COR-L47 (cell line): ENCODE results near the gene SHC1.

Source experiments
- DNase-seq: peaks from one replicate; lab custom pipeline; 2025; lab: John Stamatoyannopoulos, UW

The SHC1 gene

DNA sequence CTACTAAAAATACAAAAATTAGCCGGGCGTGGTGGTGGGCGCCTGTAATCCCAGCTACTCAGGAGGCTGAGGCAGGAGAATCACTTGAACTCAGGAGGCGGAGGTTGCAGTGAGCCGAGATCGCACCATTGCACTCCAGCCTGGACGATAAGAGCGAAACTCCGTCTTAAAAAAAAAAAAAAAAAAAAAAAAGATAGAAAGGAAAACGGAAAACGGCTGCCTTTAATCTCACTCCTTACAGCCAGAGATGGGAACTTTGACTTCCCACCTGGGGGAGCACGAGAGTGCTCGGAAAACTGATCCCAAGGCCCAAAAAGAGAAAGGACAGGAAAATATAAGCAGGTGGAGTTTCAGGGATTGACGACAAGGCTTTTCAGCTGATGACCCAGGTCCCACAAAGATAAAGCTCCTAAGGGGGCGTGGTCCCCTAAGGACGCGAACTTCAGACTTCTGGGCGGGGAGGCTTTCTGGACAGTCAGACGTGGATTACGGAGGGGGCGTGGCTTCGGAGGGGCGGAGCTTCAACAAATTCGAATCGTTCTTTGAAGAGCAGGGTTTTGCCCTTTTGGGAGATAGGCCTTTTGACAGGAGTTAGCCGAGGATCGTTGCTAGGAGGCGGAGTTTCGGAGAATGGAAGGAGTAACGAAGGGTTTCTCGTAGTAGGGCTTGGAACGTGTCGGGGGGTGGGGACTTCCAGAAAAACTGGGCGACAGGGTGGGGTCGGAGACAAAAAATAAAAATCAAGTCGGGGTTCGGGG is 3.0 kb upstream of the SHC1 start:
- peak; percentile 88 for DNase-seq

DNA sequence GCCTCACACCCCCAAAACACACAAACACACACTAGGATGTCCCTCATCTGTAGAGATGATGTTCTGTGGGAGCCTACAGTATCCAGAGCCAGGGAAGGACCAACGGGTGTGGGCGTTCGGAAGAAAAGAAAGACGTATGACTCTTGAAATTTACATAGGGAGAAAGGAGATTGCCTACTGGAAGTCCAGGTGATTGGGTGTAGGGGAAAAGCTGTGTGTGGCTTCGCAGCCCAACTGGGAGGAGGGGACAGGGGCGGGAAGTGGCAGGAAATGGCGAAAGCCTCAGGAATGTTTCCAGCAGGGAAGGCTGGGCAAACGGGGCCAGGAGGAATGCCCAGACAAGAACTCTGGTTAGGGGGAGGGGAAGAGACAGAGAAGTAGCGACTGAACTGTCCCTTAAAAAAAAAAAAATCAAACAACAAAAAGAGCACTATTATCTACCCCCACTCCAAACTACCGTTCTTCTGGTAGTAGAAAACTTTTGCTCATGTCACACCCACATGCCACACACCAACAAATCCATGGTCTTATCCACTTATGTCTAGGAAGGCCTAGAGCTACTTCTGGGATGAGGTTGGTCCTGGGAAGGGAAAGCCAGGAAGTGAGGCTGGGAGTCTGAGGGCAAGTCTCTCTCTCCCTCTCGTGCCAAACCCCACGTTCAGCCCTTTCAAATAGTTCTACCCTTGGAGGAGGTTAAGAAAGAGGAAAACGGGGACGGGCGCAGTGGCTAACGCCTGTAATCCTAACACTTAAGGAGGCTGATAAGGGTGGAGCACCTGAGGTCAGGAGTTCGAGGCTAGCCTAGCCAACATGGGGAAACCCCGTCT is 2.2 kb upstream of the SHC1 start:
- DNase-seq: no peak

DNA sequence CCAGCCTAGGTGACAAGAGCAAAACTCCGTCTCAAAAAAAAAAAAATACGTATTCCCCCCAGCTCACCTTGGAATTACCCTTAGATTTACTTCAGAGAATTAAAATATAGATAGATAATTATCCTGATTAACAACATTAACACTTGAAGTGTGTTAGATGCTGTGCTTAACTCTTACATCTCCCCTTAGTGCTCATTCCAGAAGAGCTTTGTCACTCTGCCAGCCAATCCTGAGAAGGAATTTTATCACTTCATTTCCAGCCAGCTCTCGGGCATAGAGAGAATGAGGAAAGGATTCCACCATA is 1.6 kb upstream of the SHC1 start:
- DNase-seq: no peak

DNA sequence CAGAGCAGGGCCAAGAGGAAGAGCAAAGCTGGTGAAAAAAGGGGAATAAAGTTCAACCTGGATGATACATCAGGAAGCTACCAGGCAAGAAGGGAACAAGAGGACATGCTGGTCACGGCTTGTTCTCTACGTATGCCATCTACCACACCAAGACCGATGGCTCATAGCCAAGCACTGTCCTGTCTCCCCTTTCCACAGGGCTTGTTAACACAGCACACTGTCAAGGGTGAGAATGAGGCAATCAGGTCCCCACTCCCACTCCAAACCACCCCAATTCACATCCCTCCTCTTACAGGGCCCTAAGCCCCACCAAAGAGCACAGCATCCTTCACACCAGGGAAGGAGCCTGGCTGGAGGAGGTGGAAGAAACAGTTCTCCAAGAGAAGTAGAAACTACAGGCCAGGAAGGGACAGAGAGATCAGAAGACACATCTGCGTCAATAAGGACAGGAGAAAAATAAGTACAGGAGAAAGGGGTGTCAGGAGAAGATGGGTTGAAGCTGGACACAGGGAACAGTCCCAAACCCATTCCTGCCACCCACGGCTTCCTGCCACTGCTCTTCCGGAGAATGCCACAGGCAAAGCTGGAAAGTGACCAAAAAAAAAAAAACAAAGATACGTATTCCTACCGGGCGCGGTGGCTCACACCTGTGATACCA is 923 bp upstream of the SHC1 start:
- no peak for DNase-seq

DNA sequence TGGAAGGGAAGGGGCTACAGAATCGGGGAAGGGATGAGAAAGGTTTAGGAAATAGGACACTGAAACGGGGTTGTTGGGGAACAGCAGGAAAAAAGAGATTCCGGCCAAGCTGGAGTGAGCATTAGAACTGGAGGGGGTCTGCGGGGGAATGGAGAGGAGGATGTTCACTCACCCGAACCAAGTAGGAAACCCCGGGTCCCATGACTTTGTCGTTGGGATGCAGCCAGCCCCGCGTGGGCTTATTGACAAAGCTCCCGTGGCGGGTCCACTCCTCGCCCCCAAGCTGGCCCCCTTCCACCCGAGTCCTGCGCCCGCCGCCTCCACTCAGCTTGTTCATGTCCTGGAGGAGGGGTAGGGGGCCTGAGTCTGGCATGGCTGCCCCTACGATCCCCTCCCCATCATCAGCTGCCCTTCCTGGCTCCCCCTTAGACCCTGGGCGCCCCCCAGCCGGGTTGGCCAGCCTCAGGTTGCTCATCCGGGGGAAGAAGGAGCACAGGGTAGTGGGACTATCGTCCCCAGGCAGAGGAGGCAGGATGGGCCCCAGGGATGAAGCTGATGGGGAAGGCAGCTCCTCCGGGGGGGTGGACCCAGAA is 591 bp downstream of the SHC1 start:
- no peak for DNase-seq

DNA sequence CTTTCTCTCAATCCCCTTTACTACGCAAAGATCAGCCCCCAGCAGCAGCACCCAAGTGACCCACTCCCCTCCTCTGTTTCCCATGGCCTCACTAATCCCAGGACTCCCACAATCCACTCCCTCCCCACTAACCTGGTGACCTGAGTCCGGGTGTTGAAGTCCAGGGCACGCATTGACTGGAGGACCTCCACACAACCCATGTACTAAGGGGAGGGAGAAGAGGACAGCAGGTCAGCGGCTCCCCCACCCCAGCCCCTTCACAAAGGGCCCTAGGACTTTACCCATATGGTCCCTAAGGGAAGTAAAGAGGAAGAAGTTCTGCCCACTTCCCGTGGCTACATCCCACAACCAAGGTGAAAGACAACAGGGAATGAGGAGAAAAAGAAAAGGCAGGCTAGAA is 1.3 kb downstream of the SHC1 start:
- DNase-seq: no peak

DNA sequence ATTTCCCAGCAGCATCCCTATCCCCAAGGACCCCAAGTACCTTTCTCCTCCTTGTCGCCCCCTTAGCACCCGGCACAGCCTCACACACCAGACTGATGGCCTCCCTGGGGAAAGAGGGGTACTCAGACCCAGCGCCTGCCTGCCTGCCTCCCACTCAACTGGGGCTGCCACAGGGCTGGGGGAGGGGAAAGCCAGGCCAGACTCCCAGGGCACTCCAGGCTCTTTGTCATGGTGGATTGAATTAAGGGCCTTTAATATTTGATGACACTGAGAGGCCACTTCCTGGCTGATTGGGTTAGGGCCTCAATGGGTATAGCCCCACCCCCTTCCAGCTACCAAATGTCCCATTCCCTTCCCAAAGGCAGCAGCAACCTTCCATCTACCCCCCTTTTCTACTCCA is 1.8 kb downstream of the SHC1 start:
- DNase-seq: no peak

DNA sequence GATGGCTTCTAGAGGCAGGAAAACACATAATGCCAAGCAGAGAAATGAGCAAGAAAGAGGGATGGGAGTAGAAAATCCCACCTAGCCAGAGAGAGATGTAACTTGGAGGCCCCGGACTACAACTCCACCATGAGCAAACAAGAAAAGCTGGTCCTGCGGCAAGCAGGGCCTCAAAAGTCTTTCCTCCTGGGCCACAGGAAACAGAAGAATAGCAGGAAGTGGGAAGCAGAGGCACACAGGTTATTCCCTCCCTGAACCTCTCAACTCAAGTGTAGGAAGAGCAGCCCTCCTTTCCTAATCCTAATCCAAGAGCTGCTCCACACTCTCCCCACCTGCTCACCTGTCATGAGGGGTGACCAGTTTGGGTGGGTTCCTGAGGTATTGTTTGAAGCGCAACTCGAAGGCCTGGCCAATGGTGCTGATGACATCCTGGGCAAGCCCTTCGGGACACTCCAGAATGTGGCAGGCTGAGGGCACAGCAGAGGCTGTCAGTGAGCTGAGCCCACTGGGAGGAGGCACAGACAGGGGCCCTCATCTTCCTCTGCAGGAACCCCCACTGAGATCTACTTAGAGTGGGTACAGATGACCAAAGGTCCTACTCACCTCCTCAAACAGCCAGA is 3.1 kb downstream of the SHC1 start:
- DNase-seq: no peak

DNA sequence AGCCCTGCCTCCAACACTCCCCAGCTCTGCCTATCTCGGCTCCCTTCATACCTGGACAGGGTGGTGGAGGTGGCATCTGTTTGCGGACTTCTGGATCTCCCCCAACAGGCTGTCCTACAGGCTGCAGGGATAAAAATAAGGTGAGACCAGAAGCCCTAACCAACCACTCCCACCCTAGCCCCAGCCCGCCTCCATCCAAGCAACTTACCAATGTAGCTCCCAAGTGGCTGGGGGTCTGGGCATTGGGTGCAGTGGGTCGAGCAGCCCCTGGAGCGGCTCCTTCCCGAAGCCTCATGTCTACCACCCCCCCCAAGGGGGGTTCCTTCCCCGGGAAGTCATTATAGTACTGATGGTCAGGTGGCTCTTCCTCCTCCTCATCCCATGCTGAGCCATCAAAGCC is 4.4 kb downstream of the SHC1 start:
- no peak for DNase-seq

DNA sequence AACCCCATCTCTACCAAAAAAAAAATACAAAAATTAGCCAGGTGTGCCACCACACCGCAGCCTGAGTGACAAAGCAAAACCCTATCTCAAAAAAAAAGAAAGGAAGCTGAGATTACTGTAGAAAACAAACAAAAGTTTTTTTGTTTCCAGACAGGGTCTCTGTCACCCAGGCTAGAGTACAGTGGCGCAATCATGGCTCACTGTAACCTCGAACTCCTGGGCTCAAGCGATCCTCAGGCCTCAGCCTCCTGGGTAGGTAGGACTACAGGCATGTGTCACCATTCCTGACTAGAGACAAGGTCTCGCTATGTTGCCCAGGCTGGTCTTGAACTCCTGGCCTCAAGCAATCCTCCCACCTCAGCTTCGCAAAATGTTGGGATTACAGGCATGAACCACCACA is 6.2 kb downstream of the SHC1 start:
- no peak for DNase-seq

DNA sequence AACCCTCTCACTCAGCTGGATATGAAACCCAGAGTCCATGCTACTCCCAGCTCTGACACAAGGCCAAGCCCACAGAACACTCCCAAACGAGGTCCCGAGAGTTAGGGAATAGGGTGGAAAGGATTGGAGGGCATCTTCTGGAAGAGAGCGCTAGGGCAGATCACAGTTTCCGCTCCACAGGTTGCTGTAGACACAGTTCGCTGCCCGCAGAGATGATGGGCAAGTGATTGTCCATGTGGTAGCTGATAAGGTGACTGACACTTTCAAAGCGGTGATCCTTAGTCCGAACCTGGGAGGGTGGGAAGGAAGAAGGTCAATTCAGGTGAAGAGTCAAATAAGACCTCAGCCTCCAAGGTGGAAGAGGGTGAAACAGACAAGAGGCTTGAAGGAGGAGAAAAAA is 6.9 kb downstream of the SHC1 start:
- no peak for DNase-seq

DNA sequence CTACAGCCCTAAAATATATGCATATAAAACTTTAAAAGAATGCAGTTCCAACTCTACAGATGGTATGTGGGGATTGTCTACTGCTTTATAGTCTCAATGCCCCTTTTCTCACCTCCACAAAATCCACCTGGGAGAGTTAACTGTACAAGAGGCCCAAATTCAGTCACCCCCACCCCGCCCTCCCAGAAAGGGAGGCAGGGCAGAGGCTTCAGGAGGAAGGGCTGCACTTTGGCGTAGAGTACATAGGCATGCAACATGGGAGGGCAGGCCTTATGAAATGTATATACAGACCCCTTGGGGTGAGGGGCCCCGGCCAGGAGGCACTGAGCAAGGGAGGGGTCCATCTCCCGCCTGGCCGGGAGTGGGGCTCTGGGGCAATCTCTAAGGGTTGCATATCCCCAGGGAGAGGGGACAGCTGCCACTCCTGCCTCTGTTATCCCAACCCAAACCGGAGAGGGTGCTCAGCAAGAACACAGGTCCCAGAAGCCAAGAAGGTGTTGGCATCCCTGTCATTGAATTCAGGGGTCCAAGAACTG is 7.7 kb downstream of the SHC1 start:
- DNase-seq: no peak

DNA sequence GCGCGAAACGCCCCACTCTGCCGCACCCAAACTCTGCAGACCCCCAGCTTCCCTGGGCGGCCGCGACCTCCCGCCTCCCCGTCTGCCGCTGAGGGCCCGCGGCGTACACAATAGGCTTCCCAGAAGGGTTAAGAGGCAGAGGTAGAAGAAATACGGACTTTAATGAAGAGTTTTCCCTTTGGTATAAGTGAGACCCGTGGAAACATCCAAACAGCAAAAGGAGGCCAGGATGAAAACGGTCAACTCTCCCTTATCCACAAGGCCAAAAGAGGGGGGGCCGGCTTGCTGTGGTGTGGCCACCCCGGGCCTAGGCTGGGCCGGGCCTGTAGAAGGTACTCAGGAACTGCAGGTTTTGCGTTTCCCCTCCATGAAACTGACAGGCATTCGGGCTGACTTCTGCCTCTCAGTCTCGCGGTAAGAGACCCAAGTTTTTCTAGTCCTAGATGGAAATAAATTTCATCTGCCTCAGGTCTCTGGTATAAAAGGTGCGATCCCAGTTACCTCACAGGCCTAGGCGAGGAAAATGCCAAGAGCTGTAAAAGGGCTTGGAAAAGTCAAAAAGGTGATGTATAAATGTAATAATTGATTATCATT is 8.3 kb downstream of the SHC1 start:
- DNase-seq: no peak

DNA sequence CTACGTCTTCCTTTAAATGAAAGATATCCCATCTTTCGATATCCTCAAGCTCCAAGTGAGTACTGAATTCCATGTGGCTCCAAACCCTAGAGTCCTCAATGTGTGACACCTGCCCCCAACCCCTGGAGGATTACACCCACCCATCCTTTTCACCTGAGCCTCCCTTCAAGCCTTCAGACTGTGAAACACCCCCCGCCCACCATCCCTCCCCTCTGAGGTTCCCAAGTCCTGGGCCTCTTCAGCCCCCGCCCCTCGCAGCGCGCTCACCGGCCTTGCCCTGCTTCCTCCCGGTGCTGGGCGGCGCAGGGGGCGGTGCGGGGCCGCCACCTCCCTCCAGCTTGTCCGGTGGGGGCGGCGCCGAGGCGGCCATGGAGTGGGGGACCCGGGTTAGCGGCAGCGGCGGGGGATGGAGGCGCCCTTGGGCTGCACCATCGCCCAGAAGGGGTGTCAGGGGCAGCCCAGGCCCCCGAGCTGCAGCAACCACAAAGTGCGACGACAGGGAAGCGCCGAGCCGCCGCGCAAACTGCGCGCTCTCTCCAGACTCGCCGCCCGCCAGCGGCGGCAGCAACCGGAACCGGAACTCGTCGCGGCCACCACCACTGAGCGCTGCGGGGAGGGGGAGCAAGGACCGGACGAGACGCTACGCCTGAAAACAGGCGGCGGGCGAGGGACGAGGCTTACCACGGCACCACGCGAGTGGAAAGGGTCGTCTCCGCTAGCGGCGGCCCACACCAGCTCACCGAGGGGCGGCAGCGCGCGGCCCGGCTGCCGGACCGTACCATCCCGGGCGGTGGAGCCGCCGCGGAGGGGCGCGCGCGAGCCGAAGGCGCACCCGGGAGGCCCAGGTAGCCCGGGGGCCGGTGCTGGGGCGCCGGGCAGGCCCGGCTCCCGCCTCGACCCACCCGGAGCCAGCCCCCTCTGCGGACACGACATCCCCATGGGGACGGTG is 9.1 kb downstream of the SHC1 start, which contains the start of gene PYGO2:
Gene PYGO2, minus strand, starts transcription at position 576 of the 949 bp plus-strand sequence. Its CDS starts 206 bp downstream, at position 370.
- DNase-seq: peak; percentile 64

DNA sequence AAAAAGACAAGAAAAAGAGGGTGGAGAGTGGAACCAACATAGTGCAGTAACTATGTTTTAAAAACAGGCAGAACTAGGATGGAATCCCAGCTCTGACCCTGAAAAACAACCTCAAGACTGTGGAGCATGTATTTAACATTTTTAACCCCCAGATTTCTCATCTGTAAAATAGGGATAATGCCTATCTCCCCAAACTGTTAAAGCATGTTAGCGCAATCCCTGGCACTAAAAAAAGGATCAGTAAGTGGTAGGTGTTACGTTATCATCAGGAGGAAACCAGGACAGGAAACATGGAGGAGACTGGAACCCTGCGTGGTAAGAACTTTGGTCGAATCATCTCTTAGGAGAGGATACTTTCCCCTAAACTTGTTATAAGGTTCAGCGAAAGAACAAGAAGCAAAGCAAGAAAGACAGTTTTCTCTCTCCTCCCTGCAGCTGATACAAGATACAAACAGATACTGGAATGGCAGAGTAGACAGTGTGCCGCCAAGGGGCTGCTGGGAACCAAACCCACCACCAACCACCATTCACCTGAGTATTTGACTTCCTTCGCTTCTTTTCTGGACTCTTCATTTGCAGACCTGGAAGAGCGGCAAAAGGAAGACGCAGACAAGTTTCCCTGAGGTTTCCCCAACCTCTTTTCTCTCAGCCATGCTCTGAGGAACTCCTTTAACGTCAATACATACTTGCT is 10.0 kb downstream of the SHC1 start:
- DNase-seq: no peak

DNA sequence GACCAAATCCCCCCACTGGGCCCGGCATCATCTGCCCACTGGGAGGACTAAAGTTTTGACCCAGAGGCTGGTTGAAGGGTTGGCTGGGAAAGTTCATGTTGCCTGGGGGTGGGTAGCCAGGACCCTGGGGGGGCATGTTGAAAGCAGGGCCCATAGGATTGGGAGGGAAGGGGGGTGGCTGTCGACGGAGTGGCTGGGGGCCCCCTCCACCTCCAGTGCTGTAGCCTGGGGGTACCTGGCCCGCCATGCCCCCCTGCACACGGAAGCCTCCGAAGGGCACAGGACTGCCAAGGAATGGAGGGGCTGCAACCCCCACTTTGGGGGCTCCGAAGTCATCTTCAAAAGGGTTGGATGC is 11.1 kb downstream of the SHC1 start:
- no peak for DNase-seq

DNA sequence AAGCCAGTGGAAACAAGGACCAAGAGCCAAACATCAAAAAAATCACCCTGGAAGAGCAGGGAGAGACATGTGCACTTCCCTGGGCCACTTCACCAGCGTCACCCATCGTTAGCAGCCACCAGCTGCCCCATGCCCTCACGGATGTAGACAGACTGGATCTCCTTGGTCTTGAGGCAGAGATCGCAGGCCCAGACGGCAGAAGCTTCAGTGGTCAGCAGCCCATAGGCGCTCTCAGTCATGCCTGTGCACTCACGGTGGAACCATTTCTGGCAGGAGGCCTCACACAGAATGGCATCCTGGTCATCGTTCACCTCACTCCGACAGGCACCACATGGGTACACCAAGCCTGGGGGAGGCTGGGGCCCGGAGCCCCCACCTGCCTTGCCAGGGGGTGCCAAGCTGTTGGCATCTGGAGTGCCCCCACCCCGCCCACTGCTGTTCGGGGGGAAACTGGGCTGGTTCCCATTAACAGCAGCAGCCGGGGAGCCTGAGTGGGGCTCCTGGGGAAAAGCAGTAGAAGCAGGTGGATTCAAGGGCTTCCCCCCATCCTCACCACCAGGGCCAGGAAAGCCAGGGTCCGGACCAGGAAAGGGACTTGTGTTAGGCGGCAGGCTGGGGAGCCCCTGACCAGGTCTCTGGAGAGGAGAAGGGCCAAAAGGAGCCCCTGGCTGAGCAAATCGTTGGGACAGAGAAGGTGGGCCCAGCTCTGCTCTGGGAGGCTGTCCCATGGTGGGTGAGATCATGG is 11.7 kb downstream of the SHC1 start:
- no peak for DNase-seq

DNA sequence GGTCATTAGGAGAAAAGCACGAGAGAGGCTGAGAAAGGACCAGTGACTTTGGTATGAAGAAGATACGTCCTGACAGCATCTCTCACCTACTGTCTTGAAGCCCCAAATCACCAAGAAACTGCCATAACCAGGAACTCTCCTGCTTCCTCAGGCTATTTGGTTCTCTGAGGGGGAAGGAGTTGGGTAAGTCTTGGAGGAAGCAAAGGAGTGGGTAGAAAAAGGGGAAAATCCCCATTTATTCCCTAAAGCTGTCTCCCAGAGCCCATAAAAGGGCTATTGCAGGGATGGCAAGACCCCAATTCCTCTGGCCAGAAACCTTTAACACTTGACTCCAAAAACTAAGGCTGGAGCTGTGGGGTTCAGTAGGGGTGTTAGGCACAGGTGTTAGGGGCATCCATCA is 12.5 kb downstream of the SHC1 start:
- DNase-seq: no peak

DNA sequence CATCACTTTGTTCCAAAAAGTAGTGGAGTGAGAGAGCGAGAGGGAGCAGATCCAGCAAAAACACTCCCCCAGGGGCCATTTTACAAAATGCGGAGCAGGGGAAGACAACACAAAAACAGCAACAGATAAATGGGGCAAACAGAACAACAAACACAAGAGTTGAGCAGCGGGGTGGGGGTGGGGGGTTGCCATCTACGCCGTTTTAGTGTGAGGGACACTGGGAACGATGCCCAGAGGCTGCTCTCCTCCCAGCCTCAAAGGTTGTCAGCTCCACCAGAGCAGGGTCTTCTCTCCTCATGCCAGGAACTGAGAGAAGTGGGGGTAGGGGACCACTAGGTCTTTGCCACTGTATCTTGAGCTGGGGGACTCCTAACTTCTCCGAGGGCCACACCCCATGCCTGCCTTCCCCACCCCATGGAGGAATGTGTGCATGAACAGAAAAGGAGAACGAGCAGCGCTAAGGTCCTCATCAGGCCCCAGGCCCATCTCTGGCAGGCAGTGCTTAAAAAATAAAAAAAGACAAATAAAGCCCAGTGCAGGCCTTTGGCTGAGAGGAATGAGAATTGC is 13.4 kb downstream of the SHC1 start:
- no peak for DNase-seq
